Measurements from ENCODE around the gene TRABD2A. TPM values are rescaled to one million over a fixed set of nuclear protein-coding genes. Genes with fewer than 3 reads are reported as not detected.

TRABD2A gene
- total RNA-seq, 1 experiment from 2014 or later, result 4.6 TPM

- Histone ChIP-seq H3K27ac (ENCODE audit: low read depth, low read length) (no peak overlapping the region), H3K4me1 (ENCODE audit: control insufficient read depth in 1 of 2, insufficient read depth in 2 of 2, low read length in 2 of 2) (peaks cover 3 to 27% of the 10 kb centered on the region in 2 experiments; a peak in 3 of 4 replicates), H3K36me3 (ENCODE audit: control insufficient read depth in 1 of 2, insufficient read depth in 2 of 2, low read length in 2 of 2) (no peaks in the 10 kb centered on the region), H3K4me3 (replicated peaks in 1 of 2; ENCODE audit: low read depth in 1 of 2, low read length in 2 of 2) (no peak overlapping the region), H3K9ac (ENCODE audit: low read length) (no peak overlapping the region), H3K9me2 (ENCODE audit: insufficient read depth) (no peaks in the 10 kb centered on the region), H3K4me2 (ENCODE audit: low read length) (no peak overlapping the region), H3K9me3 (ENCODE audit: control insufficient read depth in 1 of 2, insufficient read depth in 1 of 2, low read depth in 1 of 2, low read length in 2 of 2) (no peaks in the 10 kb centered on the region), H2AFZ (ENCODE audit: low read depth, low read length, poor library complexity, severe bottlenecking) (no peak overlapping the region), H3K79me2 (ENCODE audit: insufficient read depth, low read length) (no peaks in the 10 kb centered on the region), H3K27me3 (ENCODE audit: insufficient read depth, low read length) (no peaks in the 10 kb centered on the region), H4K20me1 (ENCODE audit: insufficient read depth) (no peaks in the 10 kb centered on the region)
- DNase-seq (ENCODE audit: low read depth, low spot score), result no peak
- ChIA-PET POLR2A (no interaction called here), CTCF (no interaction called here), RAD21 (ENCODE audit: low non-redundant PET in 1 of 2, low total read pairs in 2 of 2, uncharacterized antibody in 2 of 2, unreplicated experiment in 2 of 2) (no interaction called here)
- BruUV-seq (replicated peaks), result no TSS peak
- intact Hi-C loops (cut with micrococcal nuclease), result no loop called here
- TF ChIP-seq EGR1 (IDR thresholded peaks at IDR 0.05; ENCODE audit: low read depth) (no peak), POLR2AphosphoS5 (IDR thresholded peaks at IDR 0.05; ENCODE audit: low read depth, low read length) (no peak), CBX3 (IDR thresholded peaks at IDR 0.05; ENCODE audit: low read depth) (no peak), RAD21 (IDR thresholded peaks at IDR 0.05; ENCODE audit: low read depth) (no peak), CTCF (IDR thresholded peaks at IDR 0.05 in 2 of 3, conservative IDR thresholded peaks at IDR 0.05 in 1 of 3; ENCODE audit: borderline replicate concordance in 1 of 3, insufficient read depth in 1 of 3, low read depth in 2 of 3, low read length in 2 of 3) (no peak), ZFX (IDR thresholded peaks at IDR 0.05) (no peak), EZH2 (IDR thresholded peaks at IDR 0.05) (no peak), CEBPB (IDR thresholded peaks at IDR 0.05; ENCODE audit: low read depth) (no peak), EZH2phosphoT487 (IDR thresholded peaks at IDR 0.05; ENCODE audit: borderline replicate concordance) (no peak), JUND (IDR thresholded peaks at IDR 0.05) (no peak), ZNF274 (IDR thresholded peaks at IDR 0.05; ENCODE audit: low read depth, low read length) (no peak), SIN3A (IDR thresholded peaks at IDR 0.05; ENCODE audit: low read depth) (no peak), POLR2A (IDR thresholded peaks at IDR 0.05; ENCODE audit: borderline replicate concordance, extremely low read depth, insufficient read depth, insufficient read length) (no peak), YY1 (IDR thresholded peaks at IDR 0.05; ENCODE audit: extremely low read depth, insufficient replicate concordance, low read depth, low read length) (no peak), SRF (IDR thresholded peaks at IDR 0.05; ENCODE audit: low read depth) (no peak), SP1 (IDR thresholded peaks at IDR 0.05; ENCODE audit: low read depth) (no peak)
- TF ChIP-seq, protein P1, sequence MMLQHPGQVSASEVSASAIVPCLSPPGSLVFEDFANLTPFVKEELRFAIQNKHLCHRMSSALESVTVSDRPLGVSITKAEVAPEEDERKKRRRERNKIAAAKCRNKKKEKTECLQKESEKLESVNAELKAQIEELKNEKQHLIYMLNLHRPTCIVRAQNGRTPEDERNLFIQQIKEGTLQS (IDR thresholded peaks at IDR 0.05), result no peak
- TF ChIP-seq, protein P2, sequence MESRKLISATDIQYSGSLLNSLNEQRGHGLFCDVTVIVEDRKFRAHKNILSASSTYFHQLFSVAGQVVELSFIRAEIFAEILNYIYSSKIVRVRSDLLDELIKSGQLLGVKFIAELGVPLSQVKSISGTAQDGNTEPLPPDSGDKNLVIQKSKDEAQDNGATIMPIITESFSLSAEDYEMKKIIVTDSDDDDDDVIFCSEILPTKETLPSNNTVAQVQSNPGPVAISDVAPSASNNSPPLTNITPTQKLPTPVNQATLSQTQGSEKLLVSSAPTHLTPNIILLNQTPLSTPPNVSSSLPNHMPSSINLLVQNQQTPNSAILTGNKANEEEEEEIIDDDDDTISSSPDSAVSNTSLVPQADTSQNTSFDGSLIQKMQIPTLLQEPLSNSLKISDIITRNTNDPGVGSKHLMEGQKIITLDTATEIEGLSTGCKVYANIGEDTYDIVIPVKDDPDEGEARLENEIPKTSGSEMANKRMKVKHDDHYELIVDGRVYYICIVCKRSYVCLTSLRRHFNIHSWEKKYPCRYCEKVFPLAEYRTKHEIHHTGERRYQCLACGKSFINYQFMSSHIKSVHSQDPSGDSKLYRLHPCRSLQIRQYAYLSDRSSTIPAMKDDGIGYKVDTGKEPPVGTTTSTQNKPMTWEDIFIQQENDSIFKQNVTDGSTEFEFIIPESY (IDR thresholded peaks at IDR 0.05; ENCODE audit: extremely low read depth, insufficient replicate concordance, low read length), result no peak
- TF ChIP-seq, protein P3, sequence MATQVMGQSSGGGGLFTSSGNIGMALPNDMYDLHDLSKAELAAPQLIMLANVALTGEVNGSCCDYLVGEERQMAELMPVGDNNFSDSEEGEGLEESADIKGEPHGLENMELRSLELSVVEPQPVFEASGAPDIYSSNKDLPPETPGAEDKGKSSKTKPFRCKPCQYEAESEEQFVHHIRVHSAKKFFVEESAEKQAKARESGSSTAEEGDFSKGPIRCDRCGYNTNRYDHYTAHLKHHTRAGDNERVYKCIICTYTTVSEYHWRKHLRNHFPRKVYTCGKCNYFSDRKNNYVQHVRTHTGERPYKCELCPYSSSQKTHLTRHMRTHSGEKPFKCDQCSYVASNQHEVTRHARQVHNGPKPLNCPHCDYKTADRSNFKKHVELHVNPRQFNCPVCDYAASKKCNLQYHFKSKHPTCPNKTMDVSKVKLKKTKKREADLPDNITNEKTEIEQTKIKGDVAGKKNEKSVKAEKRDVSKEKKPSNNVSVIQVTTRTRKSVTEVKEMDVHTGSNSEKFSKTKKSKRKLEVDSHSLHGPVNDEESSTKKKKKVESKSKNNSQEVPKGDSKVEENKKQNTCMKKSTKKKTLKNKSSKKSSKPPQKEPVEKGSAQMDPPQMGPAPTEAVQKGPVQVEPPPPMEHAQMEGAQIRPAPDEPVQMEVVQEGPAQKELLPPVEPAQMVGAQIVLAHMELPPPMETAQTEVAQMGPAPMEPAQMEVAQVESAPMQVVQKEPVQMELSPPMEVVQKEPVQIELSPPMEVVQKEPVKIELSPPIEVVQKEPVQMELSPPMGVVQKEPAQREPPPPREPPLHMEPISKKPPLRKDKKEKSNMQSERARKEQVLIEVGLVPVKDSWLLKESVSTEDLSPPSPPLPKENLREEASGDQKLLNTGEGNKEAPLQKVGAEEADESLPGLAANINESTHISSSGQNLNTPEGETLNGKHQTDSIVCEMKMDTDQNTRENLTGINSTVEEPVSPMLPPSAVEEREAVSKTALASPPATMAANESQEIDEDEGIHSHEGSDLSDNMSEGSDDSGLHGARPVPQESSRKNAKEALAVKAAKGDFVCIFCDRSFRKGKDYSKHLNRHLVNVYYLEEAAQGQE (IDR thresholded peaks at IDR 0.05; ENCODE audit: low read depth), result no peak
- no peak for ATAC-seq
These were observed 18.7 kb upstream of the TRABD2A start for GRCh38 chr2:84899304-84900204.
